ENCODE results near the gene RNASE7.

RNASE7 gene

GRCh38 chr14:21047378-21047781 lies 5.2 kb downstream of the RNASE7 start:
- Mint-ChIP-seq H3K9me3 (no peaks in the 10 kb centered on the region), H3K27me3 (peaks cover 27% of the 10 kb centered on the region), H3K4me1 (ENCODE audit: low read depth) (peaks cover 7% of the 10 kb centered on the region), H3K36me3 (ENCODE audit: low read depth) (no peaks in the 10 kb centered on the region), H3K4me3 (no peak overlapping the region), H3K27ac (no peak overlapping the region)
- DNase-seq, result no peak

- Mint-ChIP-seq H3K4me3 (no peak overlapping the region), H3K27me3 (peaks cover 19% of the 10 kb centered on the region), H3K9me3 (no peaks in the 10 kb centered on the region), H3K36me3 (ENCODE audit: low read depth) (no peaks in the 10 kb centered on the region), H3K4me1 (ENCODE audit: low read depth) (peaks cover 7% of the 10 kb centered on the region), H3K27ac (no peak overlapping the region)
- no peak for DNase-seq
These were observed 6.5 kb downstream of the RNASE7 start for GRCh38 chr14:21048638-21049037.

GRCh38 chr14:21049271-21049673 lies 7.1 kb downstream of the RNASE7 start:
- no peak for DNase-seq
- Mint-ChIP-seq H3K27me3 (peaks cover 19% of the 10 kb centered on the region), H3K27ac (no peak overlapping the region), H3K4me3 (no peak overlapping the region), H3K36me3 (ENCODE audit: low read depth) (no peaks in the 10 kb centered on the region), H3K9me3 (no peaks in the 10 kb centered on the region), H3K4me1 (ENCODE audit: low read depth) (peaks cover 7% of the 10 kb centered on the region)

- H3K27me3 Mint-ChIP-seq, result peaks cover 16% of the 10 kb centered on the region
- no peak overlapping the region for H3K4me3 Mint-ChIP-seq
- no peak for DNase-seq
- H3K27ac Mint-ChIP-seq, result no peak overlapping the region
- peaks cover 3% of the 10 kb centered on the region for H3K4me1 Mint-ChIP-seq (ENCODE audit: low read depth)
- no peaks in the 10 kb centered on the region for H3K9me3 Mint-ChIP-seq
- H3K36me3 Mint-ChIP-seq (ENCODE audit: low read depth), result no peaks in the 10 kb centered on the region
These were observed 8.4 kb downstream of the RNASE7 start for GRCh38 chr14:21050597-21050996.

GRCh38 chr14:21053184-21054122 lies 11.3 kb downstream of the RNASE7 start:
- H3K9me3 Mint-ChIP-seq, result no peaks in the 10 kb centered on the region
- no peak overlapping the region for H3K4me3 Mint-ChIP-seq
- H3K36me3 Mint-ChIP-seq (ENCODE audit: low read depth), result no peaks in the 10 kb centered on the region
- H3K27ac Mint-ChIP-seq, result no peak overlapping the region
- peaks cover 11% of the 10 kb centered on the region for H3K27me3 Mint-ChIP-seq
- peaks cover 3% of the 10 kb centered on the region for H3K4me1 Mint-ChIP-seq (ENCODE audit: low read depth)
- DNase-seq, result no peak

GRCh38 chr14:21054123-21054767 lies 12.1 kb downstream of the RNASE7 start:
- peaks cover 9% of the 10 kb centered on the region for H3K27me3 Mint-ChIP-seq
- DNase-seq, result no peak
- no peak overlapping the region for H3K27ac Mint-ChIP-seq
- peaks cover 3% of the 10 kb centered on the region for H3K4me1 Mint-ChIP-seq (ENCODE audit: low read depth)
- no peaks in the 10 kb centered on the region for H3K36me3 Mint-ChIP-seq (ENCODE audit: low read depth)
- no peaks in the 10 kb centered on the region for H3K9me3 Mint-ChIP-seq
- no peak overlapping the region for H3K4me3 Mint-ChIP-seq

DNA sequence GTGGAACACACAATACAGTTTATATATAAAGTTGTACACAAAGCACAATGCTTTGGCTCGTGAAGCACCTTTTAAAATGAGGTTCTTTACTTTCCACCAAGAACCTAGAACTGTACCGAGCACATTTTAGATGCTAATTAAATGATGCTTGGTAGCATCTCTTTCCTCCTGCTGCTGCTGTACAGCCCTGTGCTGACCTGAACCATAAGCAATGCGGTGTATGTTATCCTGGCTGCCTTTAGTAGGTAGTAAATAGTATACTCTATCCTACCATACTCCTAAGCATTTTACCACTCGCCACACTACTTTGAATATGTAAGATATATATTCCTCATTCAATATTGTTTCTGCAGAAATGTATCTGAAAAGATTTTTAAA lies 12.6 kb downstream of the RNASE7 start:
- H3K36me3 Mint-ChIP-seq (ENCODE audit: low read depth), result no peaks in the 10 kb centered on the region

GRCh38 chr14:21055432-21056117 lies 13.4 kb downstream of the RNASE7 start:
- Mint-ChIP-seq H3K9me3 (no peaks in the 10 kb centered on the region), H3K27me3 (peaks cover 13% of the 10 kb centered on the region), H3K36me3 (ENCODE audit: low read depth) (no peaks in the 10 kb centered on the region), H3K4me3 (no peak overlapping the region), H3K27ac (no peak overlapping the region), H3K4me1 (ENCODE audit: low read depth) (peaks cover 3% of the 10 kb centered on the region)
- no peak for DNase-seq

More for the DNA sequence above, 12.6 kb downstream of the RNASE7 start:
- no peak for DNase-seq
- Mint-ChIP-seq H3K27ac (no peak overlapping the region), H3K4me3 (no peak overlapping the region), H3K4me1 (ENCODE audit: low read depth) (peaks cover 3% of the 10 kb centered on the region), H3K27me3 (peaks cover 10% of the 10 kb centered on the region), H3K9me3 (no peaks in the 10 kb centered on the region)

DNA sequence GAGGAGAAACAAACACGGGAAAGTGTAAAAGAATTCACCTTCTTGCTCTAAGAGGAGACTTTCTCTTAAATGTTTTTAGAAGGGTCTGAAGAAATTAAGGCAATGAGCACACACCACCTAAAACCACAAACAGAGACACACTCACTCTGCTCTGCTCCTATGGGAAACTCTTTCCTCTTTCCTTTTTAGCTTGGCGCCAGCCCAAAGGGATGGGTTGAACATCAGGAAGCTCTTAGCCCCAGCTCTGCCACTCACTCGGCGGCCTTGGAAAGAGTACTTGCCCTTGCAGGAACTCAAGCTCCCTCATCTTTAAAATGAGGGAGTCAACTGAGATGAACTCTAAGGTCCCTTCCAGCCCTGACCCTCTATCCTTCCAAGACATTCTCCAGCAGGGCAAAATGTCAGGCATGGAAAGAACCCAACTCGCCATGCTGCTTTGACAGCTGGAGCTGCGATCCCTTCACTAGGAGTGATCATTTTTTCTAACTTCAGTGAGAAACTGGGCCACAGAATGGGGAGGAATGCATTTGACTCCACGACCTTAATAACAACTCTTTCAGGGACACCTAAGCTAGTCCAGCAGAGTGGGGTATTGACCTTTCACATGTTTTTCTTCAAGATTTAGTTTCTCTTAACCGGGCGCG lies 14.5 kb downstream of the RNASE7 start:
- Mint-ChIP-seq H3K9me3 (no peaks in the 10 kb centered on the region), H3K4me1 (ENCODE audit: low read depth) (peaks cover 3% of the 10 kb centered on the region), H3K27me3 (peaks cover 11% of the 10 kb centered on the region), H3K36me3 (ENCODE audit: low read depth) (no peaks in the 10 kb centered on the region), H3K27ac (no peak overlapping the region), H3K4me3 (no peak overlapping the region)
- DNase-seq, result no peak

DNA sequence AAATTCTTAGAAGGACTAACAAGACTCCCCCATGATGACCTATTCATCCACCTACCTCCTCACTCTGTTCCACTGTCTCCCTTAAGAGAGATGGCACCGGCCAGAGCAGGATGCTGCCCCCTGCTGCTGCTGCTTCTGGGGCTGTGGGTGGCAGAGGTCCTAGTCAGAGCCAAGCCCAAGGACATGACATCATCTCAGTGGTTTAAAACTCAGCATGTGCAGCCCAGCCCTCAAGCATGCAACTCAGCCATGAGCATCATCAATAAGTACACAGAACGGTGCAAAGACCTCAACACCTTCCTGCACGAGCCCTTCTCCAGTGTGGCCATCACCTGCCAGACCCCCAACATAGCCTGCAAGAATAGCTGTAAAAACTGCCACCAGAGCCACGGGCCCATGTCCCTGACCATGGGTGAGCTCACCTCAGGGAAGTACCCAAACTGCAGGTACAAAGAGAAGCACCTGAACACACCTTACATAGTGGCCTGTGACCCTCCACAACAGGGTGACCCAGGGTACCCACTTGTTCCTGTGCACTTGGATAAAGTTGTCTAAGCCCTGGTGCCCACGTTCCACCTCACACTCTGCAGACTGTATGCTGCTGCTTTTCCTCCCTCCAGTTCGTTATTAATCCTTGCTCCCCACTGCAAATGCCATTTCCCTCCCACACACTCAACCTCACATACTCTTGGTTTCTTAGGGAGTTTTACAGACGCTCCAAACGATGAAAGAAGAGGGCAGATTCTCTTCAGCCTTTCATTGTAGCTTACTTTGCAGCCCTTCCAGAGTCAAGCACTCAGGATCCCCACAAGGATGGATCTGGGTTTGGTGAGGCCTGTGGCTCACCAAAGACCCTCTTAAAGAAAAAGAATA lies 15.9 kb downstream of the RNASE7 start, which contains the start of gene RNASE8:
Gene RNASE8 (plus strand): TSS at position 20 of the 873 bp plus-strand sequence. CDS start 71 bp downstream, at position 91.
- H3K4me1 Mint-ChIP-seq (ENCODE audit: low read depth), result peaks cover 3% of the 10 kb centered on the region
- H3K27ac Mint-ChIP-seq, result no peak within 1 kb of the TSS
- no peak for DNase-seq
- no peak within 1 kb of the TSS for H3K4me3 Mint-ChIP-seq
- no peaks in the 10 kb centered on the region for H3K9me3 Mint-ChIP-seq
- no peaks in the 10 kb centered on the region for H3K36me3 Mint-ChIP-seq (ENCODE audit: low read depth)
- peaks cover 19% of the 10 kb centered on the region for H3K27me3 Mint-ChIP-seq

DNA sequence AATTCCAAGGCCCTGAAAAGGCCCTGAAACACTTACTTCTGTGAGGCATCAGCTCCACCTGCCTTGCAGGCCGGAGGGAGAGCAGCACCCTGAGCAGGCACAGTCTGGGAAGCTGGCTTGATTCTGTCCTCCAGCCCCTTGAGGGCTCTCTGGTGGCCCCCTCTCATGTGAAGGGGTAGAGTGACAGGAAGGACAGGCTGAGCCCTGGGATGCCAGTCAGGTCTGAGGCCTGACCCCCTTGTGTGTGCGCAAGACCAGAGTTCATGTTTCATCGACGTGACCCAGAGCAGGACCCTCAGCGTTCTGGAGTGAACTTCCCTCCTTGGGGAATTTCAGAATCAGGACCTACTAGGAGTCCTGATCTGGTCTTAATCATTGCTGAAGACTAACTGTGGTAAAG lies 16.7 kb downstream of the RNASE7 start:
- DNase-seq, result no peak
- Mint-ChIP-seq H3K4me3 (no peak overlapping the region), H3K27ac (no peak overlapping the region), H3K27me3 (peaks cover 28% of the 10 kb centered on the region), H3K36me3 (ENCODE audit: low read depth) (no peaks in the 10 kb centered on the region), H3K9me3 (no peaks in the 10 kb centered on the region), H3K4me1 (ENCODE audit: low read depth) (peaks cover 3% of the 10 kb centered on the region)

DNA sequence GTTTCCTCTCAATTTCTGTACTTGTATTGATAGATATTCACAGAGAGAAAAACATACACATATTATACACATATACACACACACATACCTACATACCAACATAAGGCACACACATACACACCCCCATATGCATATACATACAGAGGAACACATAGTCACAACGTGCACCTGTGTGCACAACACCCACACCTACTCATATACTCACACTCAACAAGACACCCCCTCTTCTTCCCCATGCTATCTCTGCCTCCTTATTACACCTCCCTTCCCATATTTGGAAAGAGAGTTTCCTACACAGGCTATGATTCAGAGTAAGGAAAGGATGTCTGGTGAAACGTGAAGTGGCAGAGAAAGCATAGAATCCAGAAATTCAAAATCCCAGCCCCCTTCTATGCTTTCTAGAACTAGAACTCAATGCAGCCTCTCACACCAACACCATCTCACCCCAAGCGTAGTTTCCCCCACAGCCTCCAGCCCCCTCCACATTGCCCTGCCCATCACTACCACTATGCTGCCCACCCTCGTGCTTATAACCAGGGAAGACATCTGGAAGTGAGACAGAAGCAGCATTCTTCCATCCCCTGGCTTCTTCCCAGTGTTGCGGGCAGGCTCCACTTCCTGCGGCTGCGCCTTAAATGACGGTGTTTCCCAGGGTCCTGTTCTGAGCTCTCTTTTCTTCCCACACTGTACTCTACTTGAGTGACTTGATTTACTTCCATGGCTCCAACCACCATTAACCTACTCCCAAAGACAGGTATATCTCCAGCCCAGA lies 17.9 kb downstream of the RNASE7 start:
- Mint-ChIP-seq H3K36me3 (ENCODE audit: low read depth) (no peaks in the 10 kb centered on the region), H3K4me3 (no peak overlapping the region), H3K9me3 (no peaks in the 10 kb centered on the region), H3K4me1 (ENCODE audit: low read depth) (no peaks in the 10 kb centered on the region), H3K27ac (no peak overlapping the region), H3K27me3 (peaks cover 29% of the 10 kb centered on the region)
- DNase-seq, result no peak

All from activated T-cell treated with anti-CD3 and anti-CD28 coated beads, Interleukin-2, amount 50 U/mL, for 24 hours (primary cell).